HG02798 (cell line): ENCODE results near the gene SHISAL1.

Experiments
- ATAC-seq: cut with Tn5 transposase; IDR thresholded peaks from one replicate; pipeline ENCODE4 v1.9.1; 2021; ENCODE audit warnings: mild to moderate bottlenecking; ENCODE audit not compliant: unreplicated experiment, poor library complexity

SHISAL1 gene

DNA sequence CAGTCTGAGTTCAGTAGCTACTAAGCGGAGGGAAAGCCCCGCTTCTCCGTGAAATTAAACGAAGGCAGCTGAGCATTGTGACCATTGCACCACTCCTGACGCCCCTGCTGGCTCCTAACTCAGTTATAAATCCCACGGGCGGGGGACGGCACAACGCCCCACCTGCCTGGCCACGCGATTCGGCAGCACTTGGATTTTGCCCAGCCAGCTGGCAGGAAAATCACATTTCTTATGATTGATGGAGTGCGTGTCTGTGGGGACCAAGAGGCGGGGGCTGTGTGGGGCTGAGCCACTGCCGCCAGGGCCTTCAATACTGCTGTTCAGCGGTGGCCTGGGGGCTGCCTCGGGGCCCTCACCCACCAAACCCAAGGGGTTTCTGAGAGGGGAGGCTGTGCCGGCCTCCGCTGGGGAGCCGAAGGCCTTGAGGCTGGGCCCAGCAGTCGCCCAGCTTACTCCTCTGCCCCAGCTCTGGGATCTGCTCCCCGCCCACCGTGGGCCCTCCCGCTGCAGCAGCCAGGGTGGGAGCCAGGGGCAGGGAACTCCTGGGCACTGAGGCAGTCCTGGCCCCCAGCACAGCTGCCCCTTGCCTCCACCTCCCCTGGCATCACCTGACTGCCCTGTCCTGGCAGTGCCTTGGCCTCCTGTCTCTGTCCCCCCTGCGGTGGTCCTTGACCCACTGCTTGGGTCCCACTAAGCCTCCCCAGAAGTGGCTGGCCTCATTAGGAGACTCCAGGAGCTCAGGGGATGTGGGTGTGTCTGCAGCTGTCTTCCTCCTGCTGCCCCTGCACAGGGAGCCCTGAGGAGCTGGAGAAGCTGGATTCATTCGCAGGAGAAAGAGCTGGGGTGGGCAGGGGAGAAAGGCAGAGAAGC lies 30.7 kb downstream of the SHISAL1 start:
- ATAC-seq, result no peak

DNA sequence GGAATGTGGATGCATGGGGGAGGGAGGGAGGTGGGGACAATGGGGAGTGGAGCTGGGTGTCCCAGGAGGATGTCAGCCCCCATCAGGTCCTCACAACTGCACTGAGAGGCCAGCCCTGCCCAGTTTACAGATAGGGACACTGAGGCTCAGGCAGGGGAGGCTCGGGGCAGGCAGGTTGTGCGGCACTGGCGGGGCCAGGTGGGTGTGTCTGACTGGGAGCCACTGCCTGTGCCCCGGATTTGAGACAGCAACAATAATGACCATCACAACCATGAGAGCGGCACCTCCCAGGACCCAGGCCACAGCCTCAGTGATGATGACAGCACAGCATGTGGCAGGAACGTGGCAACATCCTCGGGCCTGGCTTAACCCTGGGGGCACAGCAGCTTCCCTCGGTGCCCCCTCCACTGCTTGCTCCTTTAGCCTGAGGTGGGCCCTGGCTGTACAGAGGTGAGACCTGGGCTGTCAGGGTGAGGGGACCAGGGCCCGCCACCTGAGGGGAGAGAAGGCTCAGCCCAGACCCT lies 32.0 kb downstream of the SHISAL1 start:
- ATAC-seq, result no peak

DNA sequence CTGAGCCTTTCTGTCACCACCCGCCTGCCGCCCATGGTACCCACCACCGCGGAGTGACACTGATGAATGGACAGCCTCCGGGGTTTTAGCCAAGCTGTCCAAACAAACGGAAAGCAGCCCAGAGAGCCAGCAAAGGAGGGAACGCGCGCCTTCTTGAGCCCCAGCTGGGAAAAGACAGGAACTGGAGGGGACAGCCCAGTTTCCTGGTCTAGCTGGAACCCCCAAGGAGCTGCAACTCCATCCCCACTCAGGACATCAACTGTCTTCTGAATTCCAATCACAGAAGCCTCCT lies 33.7 kb downstream of the SHISAL1 start:
- no peak for ATAC-seq

DNA sequence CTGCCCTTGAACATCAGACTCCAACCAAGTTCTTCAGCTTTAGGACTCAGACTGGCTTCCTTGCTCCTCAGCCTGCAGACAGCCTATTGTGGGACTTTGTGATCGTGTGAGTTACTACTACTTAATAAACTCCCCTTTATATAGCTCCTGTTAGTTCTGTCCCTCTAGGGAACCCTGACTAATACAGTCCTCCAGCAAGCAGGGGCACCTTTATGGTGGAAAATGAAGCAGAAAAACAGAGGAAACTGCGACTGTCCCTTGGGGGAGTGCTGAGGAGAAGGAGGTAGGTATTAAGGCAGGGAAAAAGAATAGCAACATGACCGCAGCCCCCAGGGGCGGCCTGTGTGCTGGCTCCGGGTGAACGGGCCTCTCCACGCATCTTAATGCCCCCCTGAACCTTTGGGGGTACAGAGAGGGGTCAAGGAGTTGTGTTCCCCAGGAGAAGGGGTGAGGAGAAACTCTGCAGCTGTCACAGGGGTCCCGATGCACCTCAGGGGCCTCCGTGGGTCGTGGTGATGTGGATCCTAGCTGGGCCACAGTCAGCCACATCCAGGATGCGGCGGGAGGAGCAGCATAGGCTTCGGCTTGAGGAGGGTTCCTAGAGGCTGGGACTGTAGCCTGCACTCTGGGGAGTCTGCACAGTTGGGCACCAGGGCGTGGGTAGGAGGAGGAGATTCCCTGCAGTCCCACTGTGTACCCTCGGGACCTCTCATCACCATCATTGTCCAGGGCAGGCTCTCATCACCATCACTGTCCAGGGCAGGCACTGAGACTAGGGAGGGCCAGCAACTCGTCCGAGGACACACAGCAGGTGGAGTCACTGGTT lies 34.3 kb downstream of the SHISAL1 start:
- ATAC-seq, result no peak

DNA sequence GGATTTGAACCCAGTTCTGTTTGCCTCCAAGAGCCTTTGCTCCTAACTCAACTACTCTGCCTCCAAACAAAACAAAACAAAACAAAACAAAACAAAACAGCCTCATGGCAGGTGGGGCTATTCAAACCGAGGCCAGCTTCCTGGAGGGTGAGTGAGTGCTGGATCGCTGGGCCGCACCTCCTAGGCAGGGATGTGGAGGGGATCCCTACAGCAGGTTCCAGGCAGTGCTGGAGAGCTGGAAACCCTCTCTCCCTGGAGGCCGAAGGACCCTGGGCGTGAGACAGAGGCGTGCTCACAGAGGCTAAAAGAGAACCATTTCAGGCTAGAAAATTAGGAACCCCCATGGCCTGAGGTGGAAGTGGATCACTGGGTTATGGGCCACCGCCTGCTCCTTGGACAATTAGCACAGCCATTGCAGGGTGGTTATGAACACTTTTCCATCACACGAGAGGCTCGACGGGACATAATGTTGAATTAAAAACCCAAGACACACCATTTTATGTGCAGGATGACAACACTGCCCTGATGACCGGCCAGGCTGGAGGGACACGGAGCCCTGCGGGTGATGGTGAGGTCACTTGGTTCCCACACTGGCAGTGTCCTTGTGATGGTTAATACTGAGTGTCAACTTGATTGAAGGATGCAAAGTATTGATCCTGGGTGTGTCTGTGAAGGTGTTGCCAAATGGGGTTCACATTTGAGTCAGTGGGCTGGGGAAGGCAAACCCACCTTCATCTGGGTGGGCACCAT lies 35.2 kb downstream of the SHISAL1 start:
- ATAC-seq, result no peak

DNA sequence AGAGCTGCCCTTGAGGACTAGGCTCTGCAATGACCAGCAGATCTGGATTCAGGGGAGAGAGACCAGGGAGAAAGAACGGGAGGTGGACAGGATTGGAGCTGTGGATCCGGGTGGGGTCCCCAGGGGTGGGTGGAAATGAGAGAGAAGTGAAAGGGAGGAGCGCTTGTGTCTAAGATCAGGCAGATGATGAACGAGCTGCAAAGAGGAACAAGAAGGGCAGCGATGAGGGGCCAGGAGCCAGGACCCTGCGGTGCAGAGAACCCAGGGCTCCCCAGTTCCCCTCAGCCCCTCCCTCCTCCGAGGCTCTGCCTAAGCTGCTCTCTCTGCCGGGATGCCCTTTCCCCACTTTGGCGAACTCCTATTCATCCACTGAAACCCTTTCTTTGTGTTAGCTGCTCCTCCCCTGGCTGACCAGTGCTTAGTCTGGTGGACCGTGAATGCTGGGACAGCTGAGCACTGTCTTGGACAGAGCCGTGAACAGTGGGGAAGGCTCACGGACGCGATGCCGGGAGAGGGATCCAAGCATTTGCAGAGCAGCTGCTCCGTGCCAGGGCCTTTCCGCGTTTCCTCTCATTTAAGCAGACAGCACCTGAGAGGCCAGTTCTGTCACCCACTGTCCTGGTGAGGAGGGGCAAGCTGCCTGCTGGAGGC lies 35.9 kb downstream of the SHISAL1 start:
- ATAC-seq, result no peak

DNA sequence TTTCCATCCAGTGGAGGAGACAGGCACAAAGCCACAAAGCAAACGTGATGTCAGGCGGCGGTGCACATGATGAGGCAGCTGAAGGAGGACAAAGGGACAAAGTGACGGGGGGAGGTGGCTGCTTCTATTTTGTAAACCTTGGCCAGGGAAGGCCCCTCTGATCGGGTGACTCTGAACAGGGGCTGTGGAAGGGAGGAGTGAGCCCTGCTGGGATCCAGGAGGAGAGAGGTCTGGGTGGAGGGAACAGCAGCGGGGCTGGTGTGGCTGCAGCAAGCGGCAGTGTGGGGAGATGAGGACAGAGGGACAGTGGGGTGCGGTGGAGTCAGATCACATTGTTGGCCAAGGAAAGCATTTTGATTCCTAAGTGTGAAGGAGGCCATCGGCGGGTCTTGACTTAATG lies 36.7 kb downstream of the SHISAL1 start:
- no peak for ATAC-seq

DNA sequence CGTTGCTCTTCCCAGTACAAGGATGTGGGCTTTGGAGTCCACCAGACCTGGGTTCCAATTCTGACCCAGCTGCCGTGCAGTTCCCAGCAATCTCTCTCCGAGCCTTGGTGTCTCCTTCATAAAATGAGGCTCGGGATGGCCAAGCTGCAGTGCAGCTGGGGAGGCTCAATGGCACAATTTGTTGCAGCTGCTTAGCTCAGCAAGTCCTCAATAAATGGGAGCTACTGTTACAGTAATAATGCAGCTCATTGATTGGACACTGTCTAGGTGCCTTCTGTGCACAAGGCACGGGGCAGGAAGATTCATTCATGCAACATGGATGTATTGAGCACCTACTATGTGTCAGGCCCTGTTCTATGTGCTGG lies 37.1 kb downstream of the SHISAL1 start:
- no peak for ATAC-seq

DNA sequence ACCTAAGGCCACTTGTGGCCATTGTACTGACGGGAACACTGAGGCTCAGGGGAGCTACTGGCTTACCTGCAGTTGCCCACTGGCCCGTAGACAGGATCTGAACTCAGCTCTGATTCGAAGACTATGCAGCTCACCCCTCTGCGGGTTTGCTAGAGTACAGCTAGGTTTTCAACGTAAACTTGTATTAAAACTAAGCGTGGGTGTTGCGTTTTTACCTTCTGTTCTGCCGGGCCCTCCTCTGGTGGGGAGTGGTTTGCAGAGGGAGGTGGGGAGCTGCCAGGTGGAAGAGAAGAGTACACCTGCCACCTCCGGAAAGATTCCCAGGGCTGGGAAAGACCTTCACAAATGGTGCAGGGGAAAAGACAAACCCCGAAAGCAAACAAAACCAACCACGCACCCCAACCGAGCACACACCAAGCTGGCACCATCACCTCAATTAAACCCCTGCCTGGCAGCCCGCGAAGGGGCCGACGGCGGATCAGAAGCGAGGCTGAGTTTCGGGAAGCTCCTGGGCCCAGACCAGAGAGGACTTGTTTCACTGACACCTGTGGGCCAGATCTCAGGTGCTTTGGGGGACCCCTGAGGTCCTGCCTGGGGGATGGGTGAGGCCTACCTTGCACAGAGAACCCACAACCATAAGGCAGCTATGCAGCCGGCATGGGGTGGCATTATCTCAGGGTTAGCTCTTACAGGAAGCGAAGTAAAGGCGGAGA lies 37.7 kb downstream of the SHISAL1 start:
- ATAC-seq, result no peak

DNA sequence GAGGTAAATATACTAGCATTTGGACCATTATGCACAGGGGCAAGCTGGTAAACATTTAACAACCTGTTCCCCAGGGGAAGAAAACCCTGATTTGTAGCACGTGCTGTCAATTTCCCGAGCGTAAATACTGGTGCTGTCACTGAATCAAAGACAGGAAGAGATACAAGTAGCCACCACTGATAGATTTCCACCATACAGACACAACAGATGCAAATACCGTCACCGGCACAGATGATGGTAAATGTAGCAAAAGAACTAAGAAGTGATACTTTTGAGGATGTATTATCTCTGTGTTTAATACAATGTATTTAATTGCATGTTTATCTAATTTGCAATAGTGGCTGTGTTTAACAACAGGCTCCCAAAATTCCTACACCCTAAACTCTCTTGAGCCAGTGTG lies 39.6 kb downstream of the SHISAL1 start:
- no peak for ATAC-seq

DNA sequence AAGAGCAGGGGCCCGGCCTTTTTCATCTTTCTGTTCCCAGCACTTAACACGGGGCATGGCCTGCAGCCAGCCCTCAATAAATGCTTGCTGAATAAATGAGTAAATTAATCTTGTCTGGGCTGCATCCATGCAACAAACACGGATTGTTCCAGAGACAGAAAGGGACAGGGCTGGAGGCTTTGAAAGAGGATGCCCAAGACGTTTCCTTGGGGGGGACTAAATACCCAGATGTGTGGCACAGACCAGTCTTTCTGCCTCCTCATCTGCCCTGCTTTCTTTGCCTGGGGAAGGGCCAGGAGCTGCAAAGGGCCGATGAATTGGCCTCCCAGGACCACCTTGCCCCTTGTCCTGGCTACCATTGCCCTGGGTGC lies 40.4 kb downstream of the SHISAL1 start:
- no peak for ATAC-seq

DNA sequence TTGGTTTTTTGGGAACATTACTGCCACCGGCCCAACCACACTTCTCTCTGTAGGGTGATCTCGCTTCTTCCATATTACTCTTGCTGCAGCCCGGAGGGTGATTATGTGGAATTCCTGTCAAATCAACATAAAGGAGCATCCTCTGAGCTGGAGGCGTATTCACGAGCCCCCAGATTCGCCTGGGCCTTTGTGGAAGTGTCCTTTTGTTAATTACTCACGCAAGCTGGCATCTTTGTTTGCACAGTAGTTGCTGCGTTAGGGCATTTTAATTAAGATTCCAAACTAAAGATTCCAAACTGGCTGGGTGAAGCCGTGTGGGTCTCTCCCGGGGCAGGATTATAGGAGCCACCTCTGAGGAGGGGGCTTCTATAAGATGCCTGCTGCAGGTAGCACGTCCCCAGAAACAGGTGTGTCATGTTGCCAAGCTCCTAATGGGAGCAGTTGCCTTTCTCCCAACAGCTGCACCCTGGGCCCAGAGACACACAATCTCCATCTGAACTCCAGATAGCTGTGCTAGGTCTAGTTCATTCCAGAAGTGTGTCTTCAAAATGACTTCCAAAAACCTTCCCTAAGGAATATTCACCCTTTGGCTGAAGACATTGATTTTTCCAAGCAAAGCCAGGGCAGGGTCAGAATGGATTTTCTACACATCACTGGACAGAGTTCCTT lies 40.9 kb downstream of the SHISAL1 start:
- no peak for ATAC-seq

DNA sequence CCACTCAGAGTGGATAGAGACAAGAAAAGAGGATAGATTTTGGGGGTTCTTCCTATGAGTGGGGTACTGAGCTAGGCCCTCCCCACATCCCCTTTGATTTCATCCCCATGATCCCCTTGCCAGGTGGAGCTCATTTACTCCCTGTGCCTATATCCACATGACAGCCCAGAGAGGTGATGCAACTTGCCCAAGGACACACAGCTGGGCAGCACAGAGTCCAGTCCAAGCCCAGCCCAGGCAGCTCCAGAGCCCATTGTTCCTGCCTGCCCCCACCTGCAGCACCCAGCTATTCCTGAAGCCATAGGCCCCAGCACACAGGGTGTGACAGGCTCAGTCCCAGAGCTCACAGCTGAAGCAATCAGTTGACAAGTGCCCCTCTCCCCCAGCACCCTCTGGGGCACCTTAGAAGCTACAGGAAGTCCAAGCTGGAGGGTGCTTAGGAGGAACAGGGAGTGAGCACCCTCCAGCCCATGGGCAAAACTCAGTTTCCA lies 41.7 kb downstream of the SHISAL1 start:
- ATAC-seq, result no peak

DNA sequence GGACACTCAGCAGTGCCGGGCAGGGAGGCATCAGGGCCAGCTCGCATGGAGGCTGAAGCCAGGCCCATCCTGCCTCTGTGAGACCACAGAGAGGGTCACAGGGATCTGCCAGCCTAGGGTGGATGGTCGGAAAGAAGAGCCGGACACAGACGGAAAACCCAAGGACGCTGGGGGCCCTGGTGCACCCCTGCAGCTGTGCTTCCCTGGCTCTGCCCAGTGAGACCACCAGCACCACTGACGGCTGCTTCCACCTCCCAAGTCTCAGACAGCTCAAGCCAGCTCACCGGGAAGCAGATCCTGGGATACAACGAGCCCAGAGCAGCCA lies 42.2 kb downstream of the SHISAL1 start:
- ATAC-seq, result no peak

DNA sequence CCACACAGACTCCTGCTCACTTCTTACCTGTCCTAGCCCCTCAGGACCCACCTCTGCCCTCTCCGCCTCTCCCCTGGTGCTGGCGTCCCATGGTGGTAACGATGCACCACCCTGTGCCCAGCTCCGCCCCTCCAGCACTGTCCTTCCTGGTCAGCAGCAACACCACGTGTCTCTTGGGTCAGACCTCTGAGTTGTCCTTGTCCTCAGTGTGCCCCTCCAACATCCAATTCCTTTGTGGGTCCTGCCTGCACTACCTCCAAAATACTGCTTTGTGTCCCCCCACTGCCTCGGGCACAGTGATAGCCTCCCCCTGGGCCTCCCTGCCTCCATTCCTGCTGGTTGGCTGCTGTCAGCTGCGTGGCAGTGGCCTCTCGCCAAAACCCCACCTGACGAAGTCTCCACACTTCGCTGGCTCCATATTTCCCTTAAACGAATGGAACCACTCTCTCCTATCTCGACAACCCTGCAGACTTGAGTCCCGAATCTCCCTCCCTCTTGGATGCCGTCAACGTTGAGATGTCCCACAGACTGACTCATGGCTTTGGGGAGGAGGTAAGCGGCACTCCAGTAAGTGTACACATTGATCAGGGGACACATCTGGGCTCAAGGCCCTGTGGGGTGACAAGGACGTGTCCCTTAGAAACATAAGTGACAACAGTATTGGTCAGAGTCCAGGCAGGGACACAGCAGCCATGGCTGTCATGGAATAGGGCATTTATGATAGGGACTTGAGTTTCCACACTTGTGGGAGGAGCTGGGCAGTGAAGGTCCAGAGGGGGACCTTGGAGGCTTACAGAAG lies 42.8 kb downstream of the SHISAL1 start:
- no peak for ATAC-seq

DNA sequence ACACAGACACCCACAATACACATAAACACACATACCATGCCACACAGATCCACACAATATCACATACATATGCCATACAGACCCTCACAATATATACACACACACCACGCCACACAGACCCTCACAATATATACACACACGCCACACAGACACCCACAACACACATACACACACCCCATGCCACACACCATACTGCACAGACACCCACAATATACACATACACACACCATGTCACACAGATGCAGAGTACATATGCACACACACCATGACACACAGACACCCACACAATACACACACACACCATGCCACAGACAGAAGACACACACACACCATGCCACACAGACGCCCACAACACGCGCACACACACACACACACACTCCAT lies 43.6 kb downstream of the SHISAL1 start:
- ATAC-seq, result no peak

DNA sequence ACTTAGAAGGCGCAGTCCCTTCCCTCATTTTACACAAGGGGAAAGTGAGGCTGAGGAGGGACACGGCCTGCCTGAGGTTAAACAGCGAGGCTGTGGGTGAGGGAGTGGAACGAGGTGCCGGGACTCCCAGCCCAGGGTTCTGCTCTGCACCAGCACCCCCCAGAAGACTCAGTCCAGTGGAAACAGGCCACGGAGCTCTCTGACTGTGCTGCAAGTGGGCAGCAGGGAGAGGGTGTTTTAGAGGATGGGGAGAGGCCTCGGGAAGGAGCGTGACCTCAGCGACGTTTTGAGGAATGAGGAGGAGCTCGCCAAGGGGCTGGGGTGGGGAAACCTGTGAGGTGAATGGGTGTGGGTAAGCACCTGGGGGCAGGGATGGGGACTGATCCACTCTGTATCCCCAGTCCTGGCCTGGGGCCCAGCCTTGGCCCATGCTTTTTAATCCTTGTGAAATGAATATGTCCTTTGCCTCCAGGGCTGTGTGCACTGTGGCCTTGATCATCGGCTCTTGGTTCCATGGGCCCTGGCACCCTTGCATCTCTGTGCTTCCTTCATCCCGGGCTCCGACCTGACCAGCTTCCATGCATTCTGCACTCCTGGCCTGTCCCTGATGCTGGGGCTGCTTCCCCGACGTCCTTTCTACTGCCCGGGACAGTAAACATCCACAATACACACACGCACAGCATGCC lies 44.2 kb downstream of the SHISAL1 start:
- ATAC-seq, result no peak

DNA sequence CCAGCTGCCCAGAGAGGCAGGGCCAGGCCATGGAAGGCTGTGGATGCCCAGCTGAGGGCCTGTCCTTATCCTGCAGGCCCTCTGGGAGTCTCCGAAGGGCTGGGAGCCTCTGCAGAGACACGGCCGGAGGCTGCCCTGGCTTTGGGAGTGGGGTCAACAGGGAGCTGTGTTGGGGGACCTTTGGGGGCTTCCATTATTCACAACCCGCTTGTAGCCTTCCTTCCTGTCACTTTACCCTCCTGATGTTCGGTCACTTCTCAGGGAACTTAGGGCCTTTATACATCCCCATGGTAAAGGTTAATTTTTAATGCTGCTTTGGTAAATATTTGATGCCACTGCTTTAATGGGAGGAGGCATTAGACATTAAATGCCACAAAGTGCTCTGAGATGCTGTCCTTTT lies 44.9 kb downstream of the SHISAL1 start:
- ATAC-seq, result no peak
